IPS-18c (cell line): ENCODE results near the gene CIC.

Source experiments
- H3K4me3 ChIP-seq: 2 replicates; pipeline ENCODE4 v1.7.0; 2013; ENCODE audit warnings: low read depth, mild to moderate bottlenecking, low read length, moderate library complexity; ENCODE audit not compliant: insufficient read depth
- H3K9me3 ChIP-seq: one replicate; pipeline ENCODE4 v1.6.1; 2013; ENCODE audit warnings: mild to moderate bottlenecking, low read length, moderate library complexity; ENCODE audit not compliant: control insufficient read depth, insufficient read depth

The CIC gene

DNA sequence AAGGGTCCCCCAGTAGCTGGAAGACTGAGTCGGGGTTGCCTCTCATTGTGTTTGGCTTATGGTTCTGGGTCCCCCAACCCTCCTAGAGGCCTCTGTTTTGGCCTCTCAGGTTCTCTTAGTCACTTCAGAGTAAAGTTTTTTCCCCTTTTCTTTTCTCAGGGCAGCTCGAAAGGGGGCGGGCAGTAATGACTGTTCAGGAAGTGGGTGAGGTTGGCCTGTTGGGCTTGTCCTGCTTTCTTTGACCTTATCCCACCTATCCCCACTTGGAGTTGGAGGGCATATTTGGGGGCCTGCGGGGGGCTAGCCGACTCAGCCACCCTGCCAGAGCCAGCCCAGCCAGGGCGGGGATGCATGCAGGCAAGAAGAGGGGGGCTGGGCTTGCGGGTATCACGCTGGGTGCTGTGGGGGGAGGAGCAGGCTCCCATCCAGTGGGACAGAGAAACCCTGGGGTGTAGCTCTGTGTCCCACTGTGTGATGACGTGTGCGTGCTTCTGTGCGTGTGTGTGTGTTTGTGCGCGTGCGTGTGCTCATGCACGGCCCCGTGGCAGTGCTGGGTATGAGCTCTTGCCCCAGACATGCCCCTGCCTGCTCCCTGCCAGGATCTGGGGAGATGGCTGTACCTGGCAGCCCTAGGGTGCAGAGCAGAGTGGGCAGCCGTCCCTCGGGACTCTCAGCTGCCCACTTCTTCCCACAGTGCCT lies 1.4 kb downstream of the CIC start:
- no peaks in the 10 kb centered on the region for H3K9me3 ChIP-seq
- no peak overlapping the region for H3K4me3 ChIP-seq

DNA sequence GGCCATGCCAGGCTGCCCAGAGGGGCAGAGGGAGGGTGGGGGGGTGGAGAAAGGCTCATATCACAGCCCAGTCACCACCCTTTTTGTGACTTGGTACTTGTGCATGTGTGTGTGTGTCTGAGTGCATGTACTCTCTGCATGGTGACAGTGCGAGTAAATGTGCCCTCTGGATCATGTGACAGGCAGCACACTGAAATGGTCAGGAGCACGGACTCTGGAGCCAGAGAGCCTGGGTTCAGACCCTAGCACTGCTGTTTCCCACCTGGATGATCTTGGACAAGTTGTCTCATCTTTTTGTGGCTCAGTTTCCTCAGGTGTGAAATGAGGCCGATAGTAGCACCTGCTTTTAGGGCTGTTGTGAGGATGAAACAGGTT lies 2.0 kb downstream of the CIC start:
- Histone ChIP-seq H3K9me3 (no peaks in the 10 kb centered on the region), H3K4me3 (no peak overlapping the region)

DNA sequence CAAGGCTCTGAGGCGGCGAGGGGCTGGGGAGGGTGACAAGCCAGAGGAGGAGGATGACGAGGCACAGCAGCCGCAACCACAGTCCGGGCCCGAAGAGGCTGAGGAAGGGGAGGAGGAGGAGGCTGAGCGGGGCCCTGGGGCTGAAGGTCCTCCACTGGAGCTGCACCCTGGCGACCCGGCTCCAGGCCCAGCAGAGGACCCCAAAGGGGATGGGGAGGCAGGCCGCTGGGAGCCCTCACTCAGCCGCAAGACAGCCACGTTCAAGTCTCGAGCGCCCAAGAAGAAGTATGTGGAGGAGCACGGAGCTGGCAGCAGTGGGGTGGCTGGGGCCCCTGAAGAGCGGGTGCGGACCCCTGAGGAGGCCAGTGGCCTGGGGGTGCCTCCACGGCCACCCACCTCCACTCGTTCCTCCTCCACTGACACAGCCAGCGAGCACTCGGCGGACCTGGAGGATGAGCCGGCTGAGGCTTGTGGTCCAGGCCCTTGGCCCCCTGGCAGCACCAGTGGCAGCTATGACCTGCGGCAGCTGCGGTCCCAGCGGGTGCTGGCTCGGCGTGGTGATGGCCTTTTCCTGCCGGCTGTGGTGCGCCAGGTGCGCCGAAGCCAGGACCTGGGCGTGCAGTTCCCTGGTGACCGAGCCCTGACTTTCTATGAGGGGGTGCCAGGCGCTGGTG lies 2.9 kb downstream of the CIC start:
- Histone ChIP-seq H3K9me3 (no peaks in the 10 kb centered on the region), H3K4me3 (no peak overlapping the region)

DNA sequence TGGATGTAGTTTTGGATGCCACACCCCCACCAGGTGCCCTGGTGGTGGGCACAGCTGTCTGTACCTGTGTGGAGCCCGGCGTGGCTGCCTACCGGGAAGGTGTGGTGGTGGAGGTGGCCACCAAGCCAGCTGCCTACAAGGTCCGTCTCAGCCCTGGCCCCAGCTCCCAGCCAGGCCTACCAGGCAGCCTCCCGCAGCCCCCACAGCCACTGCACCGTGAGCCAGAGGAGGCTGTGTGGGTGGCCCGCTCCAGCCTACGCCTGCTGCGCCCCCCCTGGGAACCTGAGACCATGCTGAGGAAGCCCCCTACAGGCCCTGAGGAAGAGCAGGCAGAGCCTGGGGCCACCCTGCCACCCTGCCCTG lies 3.5 kb downstream of the CIC start:
- Histone ChIP-seq H3K9me3 (no peaks in the 10 kb centered on the region), H3K4me3 (no peak overlapping the region)

DNA sequence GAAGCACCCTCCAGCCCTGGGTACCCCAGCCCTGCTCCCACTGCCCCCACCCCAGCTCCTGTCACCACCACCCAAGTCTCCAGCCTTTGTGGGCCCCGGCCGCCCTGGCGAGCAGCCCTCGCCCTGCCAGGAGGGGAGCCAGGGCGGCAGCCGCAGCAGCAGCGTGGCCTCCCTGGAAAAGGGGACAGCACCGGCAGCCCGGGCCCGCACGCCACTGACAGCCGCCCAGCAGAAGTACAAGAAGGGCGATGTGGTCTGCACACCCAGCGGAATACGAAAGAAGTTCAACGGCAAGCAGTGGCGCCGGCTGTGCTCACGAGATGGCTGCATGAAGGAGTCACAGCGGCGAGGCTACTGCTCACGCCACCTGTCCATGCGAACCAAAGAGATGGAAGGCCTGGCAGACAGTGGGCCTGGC lies 3.9 kb downstream of the CIC start:
- no peak overlapping the region for H3K4me3 ChIP-seq
- H3K9me3 ChIP-seq = no peaks in the 10 kb centered on the region

DNA sequence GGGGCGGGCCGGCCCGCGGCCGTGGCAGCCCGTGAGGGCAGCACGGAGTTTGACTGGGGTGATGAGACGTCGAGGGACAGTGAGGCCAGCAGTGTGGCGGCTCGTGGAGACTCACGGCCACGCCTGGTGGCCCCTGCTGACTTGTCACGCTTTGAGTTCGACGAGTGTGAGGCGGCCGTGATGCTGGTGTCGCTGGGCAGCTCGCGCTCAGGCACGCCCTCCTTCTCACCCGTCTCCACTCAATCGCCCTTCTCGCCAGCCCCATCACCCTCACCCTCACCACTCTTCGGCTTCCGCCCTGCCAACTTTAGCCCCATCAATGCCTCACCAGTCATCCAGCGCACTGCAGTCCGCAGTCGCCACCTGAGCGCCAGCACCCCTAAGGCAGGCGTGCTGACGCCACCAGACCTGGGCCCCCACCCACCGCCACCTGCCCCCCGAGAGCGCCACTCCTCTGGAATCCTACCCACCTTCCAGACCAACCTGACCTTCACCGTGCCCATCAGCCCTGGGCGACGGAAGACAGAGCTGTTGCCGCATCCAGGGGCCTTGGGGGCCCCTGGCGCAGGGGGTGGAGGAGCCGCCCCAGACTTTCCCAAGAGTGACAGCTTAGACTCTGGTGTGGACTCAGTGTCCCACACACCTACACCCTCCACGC lies 4.5 kb downstream of the CIC start:
- Histone ChIP-seq H3K9me3 (no peaks in the 10 kb centered on the region), H3K4me3 (no peak overlapping the region)

DNA sequence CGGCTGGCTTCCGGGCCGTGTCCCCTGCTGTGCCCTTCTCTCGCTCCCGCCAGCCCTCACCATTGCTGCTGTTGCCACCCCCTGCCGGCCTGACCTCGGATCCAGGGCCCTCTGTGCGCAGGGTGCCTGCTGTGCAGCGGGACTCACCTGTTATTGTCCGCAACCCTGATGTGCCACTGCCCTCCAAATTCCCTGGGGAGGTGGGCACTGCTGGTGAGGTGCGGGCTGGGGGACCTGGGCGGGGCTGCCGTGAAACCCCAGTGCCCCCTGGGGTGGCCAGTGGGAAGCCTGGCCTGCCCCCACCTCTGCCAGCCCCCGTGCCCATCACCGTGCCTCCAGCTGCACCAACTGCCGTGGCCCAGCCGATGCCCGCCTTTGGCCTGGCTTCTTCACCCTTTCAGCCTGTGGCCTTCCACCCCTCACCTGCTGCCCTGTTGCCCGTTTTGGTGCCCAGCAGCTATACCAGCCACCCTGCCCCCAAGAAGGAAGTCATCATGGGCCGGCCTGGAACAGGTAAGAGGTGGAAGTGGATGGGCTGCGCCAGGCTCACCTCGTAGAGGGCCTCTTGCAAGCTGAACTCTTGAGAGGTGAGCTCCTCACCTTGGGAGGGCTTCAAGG lies 5.1 kb downstream of the CIC start:
- H3K4me3 ChIP-seq = no peak overlapping the region
- no peaks in the 10 kb centered on the region for H3K9me3 ChIP-seq

DNA sequence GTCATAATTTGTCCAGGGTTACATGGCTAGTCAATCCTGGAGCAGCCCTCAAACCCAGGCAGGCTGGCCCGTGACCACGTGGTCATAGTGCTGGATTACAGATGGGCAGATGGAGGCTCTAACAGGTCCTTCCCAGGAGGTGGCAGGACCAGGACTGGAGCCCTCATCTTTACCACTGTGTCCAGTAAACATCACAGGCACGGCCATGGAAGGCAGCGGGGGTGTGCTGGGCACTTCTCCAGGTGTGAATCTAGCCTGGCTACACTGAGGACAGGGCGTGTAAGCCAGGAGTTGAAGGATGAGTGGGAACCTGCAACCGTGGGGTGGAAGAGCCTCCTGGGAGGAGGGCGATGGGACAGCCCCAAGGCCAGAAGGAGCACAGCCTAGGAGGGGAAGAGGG lies 6.1 kb downstream of the CIC start:
- Histone ChIP-seq H3K9me3 (no peaks in the 10 kb centered on the region), H3K4me3 (no peak overlapping the region)

DNA sequence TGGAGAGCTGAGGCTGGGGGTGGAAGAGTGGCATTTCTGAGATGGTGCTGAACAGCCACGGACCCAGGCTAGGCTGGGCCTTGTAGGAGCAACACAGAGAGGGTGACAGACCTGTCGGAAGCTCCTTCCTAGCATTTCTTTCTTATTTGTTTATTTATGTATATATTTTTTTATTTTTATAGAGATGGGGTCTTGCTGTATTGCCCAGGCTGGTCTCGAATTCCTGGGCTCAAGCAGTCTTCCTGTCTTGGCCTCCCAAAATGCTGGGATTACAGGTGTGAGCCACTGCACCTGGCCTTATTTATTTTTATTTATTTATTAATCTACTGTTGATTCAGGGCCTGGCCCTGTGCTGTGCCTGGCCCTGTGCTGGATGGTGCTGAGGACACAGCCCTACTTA lies 6.5 kb downstream of the CIC start:
- Histone ChIP-seq H3K4me3 (no peak overlapping the region), H3K9me3 (no peaks in the 10 kb centered on the region)

DNA sequence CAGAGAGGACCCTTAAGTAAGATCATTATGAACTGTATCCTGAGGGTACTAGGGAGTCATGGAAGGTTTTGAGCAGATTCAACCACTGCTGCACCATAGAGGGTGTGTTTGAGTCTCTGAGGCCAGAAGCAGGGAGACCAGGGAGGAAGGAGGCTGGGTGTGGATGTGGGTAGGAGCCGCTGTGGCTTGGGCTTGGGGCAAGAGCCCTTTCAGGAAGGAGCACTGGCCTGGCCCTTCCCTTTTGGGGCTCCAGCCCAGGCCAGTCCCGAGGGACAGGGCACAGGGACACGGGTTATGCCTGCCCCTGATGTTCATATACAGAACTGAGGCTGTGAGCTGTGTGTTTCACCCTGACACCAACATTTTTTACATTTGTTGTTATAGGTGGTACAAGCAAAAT lies 7.2 kb downstream of the CIC start:
- Histone ChIP-seq H3K4me3 (no peak overlapping the region), H3K9me3 (no peaks in the 10 kb centered on the region)

DNA sequence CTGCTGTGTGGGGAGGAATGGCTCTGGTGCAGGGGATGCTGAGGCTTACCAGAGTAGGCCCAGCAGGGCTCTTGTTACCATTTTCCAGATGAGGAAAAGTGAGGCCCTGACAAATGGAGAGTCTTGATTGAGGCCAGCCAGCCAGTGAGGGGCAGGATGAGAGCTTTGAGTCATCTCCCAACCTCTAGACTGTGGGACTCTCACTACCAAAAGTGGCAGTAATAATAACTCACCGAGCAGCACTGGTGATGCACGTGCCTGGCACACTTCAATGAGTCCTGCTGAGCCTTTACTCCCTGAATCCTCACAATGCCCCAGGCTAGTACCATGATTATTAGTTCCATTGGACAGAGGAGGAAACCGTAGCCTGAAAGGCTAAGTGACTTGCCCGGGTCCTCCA lies 7.8 kb downstream of the CIC start:
- Histone ChIP-seq H3K9me3 (no peaks in the 10 kb centered on the region), H3K4me3 (no peak overlapping the region)

DNA sequence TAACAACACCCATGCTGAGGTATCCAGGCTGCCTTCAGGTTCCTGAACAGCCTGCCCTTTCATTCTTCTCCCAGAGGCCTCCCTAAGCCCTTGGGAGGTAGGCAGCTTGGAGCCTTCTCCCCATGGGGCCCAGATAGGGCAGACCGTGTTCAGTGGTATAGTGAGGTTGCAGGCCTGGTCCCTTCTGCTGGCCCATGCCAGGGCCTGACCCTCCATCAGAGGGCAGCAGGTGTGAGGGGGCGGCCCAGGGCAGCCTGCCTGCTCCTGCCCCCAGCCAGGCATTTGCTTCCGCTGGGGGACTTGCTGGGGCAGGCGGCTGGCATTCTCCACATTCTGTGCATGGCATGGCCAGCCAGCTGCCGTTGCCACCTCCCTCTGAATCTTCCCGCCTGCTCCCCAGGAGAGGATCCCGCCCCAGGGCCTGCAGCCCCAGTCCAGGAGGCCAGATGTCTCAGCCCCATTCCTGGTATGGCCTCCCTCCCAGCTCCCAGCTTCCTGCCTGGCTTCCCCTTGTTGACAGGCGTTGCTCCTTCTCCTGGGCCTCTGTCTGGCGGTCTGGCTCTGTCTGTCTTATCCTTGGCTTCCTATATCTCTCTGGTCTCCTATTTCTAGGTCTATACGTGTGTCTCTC lies 8.9 kb downstream of the CIC start:
- H3K4me3 ChIP-seq = no peak overlapping the region

DNA sequence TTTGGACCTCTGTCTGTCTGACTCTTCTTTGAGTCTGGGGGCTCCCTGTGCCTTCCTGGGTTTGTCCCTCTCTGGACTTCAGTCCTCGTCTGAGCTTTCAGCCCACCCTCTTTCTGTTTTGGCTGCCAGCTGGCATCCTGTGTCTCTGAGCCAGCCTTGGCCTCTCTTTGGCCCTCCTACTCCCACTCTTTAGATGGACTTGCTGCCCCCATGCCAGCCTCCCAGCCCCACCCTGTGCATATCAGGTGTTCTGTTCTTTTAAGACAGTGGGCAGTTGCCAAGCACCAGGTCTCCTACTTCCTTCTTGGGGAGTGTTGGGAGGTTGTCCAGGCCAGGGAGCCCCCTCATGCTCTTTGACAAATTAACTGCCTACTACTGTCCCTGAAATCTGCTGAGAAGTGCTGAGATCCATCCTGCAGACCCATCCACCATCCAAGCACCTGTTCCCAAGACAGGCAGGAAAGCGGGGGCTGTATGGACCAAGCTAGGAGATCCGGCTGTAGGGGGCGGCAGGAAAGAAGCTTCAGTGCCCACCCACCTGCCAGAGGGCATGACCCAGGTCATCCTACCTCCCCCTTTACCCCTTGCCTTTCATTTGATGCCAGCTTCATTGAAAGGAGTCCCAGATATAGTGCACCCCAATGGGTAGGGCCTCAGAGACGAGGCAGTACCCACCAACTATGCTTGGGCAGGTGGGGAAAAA lies 9.6 kb downstream of the CIC start:
- no peak overlapping the region for H3K4me3 ChIP-seq
- no peaks in the 10 kb centered on the region for H3K9me3 ChIP-seq

More for the DNA sequence above, 8.9 kb downstream of the CIC start:
- H3K9me3 ChIP-seq = no peaks in the 10 kb centered on the region

DNA sequence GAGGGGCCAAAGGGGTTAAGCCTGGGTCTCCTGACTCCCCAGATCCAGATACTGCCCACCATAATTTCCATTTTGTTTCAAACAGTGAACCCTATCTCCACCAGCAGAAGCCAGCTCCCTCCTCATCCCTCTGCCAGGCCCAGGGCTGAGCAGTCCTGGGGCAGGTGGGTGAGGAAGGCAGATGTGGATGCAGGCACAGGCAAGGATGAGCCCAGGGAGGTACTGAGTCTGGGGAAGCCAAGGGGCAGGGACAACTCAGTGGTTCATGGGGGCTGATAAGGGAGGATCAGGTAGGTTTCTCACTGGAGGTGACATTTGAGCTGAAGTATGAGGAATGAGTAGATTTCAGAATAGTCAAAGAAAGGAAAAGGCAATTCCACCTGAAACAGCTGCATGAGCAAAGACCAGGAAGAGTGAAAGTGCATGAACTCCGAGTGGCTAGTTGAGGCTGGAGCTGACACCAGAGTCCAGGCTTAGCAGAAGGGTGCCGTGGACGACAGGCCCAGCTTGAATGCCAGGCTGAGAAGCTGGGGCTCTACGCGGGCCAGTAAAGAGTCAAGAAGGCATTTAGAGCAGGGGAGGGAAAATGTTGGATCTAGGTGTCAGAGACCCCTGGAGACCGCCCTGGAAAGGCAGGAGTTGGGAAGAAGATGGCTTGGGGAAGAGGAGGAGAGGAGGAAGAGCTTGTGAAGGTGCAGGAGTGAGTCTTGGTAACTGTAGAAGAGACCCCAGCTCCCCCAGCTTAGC lies 10.3 kb downstream of the CIC start:
- Histone ChIP-seq H3K4me3 (peak overlapping the region; percentile 87), H3K9me3 (no peaks in the 10 kb centered on the region)

DNA sequence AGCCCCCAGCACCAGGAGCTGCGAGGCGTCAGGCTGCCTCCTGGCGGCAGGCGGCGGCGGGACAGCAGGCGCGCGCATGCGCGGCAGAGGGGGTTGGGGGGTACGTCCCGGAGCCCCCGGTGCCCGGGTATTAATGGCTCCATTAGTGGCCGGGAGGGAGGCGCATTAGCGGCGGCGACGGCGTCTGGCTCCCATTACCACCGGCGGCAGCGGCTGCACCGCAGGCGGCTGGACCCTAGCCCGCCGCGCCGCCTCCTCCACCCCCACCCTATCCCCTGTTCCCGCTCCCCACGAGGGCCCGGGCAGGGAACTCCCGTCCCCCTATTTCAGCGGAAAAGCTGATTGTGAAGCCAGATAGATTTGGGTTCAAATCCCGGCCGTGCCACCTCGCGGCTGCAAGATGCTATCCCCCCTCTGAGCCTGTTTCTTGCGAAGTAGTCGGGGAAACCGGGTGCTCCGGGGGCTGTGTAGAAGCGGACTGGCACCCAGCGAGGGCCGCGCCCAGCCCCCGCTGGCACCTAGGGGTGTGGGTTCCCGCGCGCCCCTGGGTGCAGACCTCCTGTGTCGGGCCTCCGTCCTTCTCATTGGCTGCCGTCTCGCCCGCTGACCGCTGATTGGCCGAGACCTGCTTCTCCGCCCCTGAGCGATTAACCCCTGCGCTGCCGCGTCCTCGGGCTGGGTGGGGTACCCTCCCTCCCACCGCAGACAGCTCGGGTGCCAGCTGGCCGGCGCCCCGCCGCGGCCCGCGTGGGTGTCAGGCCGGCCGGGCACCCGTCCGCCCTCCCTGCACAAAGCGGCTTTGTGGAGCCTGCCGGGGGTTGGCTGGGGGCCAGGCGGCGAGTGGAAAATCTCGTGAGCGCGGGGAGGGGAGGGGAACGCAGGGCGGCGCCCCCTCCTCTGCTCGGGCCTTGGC lies 11.1 kb downstream of the CIC start:
- Histone ChIP-seq H3K4me3 (peak overlapping the region; percentile 87), H3K9me3 (peaks cover 2% of the 10 kb centered on the region)

DNA sequence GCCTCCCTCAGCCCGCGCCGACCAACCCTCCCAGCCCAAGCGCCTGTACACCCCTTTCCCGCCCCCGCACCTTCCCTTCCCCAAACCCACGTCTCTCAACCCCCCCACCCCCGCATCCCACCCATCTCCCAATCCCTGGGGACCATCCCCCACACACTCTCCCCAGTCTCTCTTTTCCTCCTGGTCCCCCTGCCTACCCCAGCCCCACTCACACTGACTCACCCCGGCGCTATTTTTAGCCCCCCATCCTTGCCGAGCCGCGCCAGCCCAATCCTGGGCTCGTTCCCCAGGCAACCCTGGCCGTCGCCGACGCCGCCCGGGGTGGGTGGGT lies 11.7 kb downstream of the CIC start:
- peak overlapping the region; percentile 87 for H3K4me3 ChIP-seq
- peaks cover 2% of the 10 kb centered on the region for H3K9me3 ChIP-seq
